Smooth muscle cell (in vitro differentiated cells): ENCODE measurements around the gene PEX10. TPM values are rescaled to one million over a fixed set of nuclear protein-coding genes. Genes with fewer than 3 reads are reported as not detected.

Experiments
- DNase-seq: peaks from one replicate; lab custom pipeline; 2025; ENCODE audit not compliant: unreplicated experiment; lab: John Stamatoyannopoulos, UW
- H2AFZ ChIP-seq: fragments of 200-600 bp; sonication (generic); 2 replicates; pipeline ENCODE4 v1.6.0; 2016; ENCODE audit warnings: antibody characterized with exemption, low read depth, mild to moderate bottlenecking
- H3F3A ChIP-seq: fragments of 200-600 bp; sonication (generic); 2 replicates; pipeline ENCODE4 v1.6.0; 2017; ENCODE audit warnings: antibody characterized with exemption, low read depth
- H3K27ac ChIP-seq: fragments of 200-600 bp; sonication (generic); 2 replicates; pipeline ENCODE4 v1.5.1; 2016; ENCODE audit warnings: low read depth, mild to moderate bottlenecking
- H3K27me3 ChIP-seq: fragments of 200-600 bp; sonication (generic); 2 replicates; pipeline ENCODE4 v1.6.1; 2016; ENCODE audit warnings: low read depth, mild to moderate bottlenecking
- H3K36me3 ChIP-seq: fragments of 200-600 bp; sonication (generic); 2 replicates; pipeline ENCODE4 v1.5.1; 2016; ENCODE audit warnings: low read depth
- H3K4me1 ChIP-seq: fragments of 200-600 bp; sonication (generic); 2 replicates; pipeline ENCODE4 v1.5.1; 2016; ENCODE audit warnings: low read depth
- H3K4me2 ChIP-seq: fragments of 200-600 bp; sonication (generic); 2 replicates; pipeline ENCODE4 v1.6.0; 2016; ENCODE audit warnings: mild to moderate bottlenecking
- H3K4me3 ChIP-seq: fragments of 200-600 bp; sonication (generic); 2 replicates; pipeline ENCODE4 v1.5.1; 2016; ENCODE audit warnings: mild to moderate bottlenecking
- H3K79me2 ChIP-seq: fragments of 200-600 bp; sonication (generic); 2 replicates; pipeline ENCODE4 v1.6.0; 2016; ENCODE audit warnings: low read depth, mild to moderate bottlenecking
- H3K9ac ChIP-seq: fragments of 200-600 bp; sonication (generic); 2 replicates; pipeline ENCODE4 v1.6.0; 2016; ENCODE audit warnings: low read depth
- H3K9me3 ChIP-seq: fragments of 200-600 bp; sonication (generic); replicated peaks from 2 replicates; pipeline ENCODE4 v1.5.1; 2016; ENCODE audit warnings: low read depth
- H4K20me1 ChIP-seq: fragments of 200-600 bp; sonication (generic); 2 replicates; pipeline ENCODE4 v1.6.0; 2016; ENCODE audit warnings: low read depth
- WGBS: methylation state at CpG from one replicate; pipeline ENCODE4 v1.1.7; 2016; ENCODE audit warnings: low lambda C conversion rate; 5-methylcytosine and 5-hydroxymethylcytosine counted together
- polyA plus RNA-seq: library from polyadenylated mRNA; unstranded; fragments of >200 nt; fragmentation: Nextera tagmentation; extraction: Ambion mirVana; gene quantifications from 2 replicates; pipeline ENCODE4 v1.2.1, GENCODE V29; 2016
- total RNA-seq: library from RNA; depleted of rRNA; stranded (reverse); fragments of >200 nt; gene quantifications from 2 replicates; pipeline ENCODE4 v1.2.3, GENCODE V29; 2014
- TF ChIP-seq, protein P1 (sequence below): fragments of 200-600 bp; sonication (generic); IDR thresholded peaks from 2 replicates; pipeline ENCODE4 v1.5.1; 2017; ENCODE audit warnings: borderline replicate concordance, mild to moderate bottlenecking, antibody characterized with exemption; ENCODE audit not compliant: insufficient read depth, poor library complexity, severe bottlenecking

Gene PEX10
- total and polyA plus RNA-seq, 2 experiments from 2014 or later: 14.0 to 20.3 TPM

DNA sequence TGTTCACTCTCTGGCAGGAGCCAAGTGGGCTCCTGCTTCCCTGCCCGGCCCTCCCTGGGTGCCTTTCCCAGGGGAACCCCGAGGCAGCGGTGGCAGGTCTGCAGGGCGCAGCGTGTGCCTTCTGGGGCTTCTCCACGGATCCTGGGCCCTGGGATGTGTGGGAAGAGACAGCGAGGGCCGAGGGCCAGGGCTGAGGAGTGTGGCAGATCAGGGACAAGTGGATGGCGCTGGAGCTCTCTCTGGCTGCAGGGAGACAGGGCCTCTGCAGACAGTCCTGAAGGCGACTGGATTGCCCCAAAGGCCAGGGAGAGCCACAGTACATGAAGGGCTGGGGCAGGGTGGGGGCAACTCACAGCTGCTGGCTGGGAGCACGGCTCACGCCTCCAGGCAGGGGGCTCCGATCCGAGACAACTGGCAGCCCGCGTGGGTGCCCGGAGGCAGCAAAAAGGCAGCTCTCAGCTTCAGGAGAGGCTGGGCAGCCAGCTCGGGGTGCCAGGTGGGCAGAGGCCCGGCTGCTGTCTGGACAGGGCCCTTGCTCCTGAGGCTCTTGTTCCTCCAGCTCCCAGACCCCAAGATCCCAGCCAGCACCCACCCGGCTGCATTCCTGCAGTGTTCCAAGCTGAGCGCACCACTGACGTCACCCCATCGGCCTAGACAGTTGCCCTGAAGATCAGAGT is 37.0 kb downstream of the PEX10 start:
- H2AFZ ChIP-seq: no peak overlapping the region
- WGBS: 94% methylated on average over 17 of the region's 23 CpGs
- no peaks in the 10 kb centered on the region for H3K36me3 ChIP-seq
- no peak overlapping the region for H3K9ac ChIP-seq
- no peaks in the 10 kb centered on the region for H3K79me2 ChIP-seq
- H3K4me1 ChIP-seq: no peaks in the 10 kb centered on the region
- no peak overlapping the region for H3K27ac ChIP-seq
- H3K4me3 ChIP-seq: no peak overlapping the region
- no peaks in the 10 kb centered on the region for H4K20me1 ChIP-seq
- H3F3A ChIP-seq: no peaks in the 10 kb centered on the region
- DNase-seq: no peak
- H3K4me2 ChIP-seq: no peak overlapping the region
- TF ChIP-seq, protein P1, sequence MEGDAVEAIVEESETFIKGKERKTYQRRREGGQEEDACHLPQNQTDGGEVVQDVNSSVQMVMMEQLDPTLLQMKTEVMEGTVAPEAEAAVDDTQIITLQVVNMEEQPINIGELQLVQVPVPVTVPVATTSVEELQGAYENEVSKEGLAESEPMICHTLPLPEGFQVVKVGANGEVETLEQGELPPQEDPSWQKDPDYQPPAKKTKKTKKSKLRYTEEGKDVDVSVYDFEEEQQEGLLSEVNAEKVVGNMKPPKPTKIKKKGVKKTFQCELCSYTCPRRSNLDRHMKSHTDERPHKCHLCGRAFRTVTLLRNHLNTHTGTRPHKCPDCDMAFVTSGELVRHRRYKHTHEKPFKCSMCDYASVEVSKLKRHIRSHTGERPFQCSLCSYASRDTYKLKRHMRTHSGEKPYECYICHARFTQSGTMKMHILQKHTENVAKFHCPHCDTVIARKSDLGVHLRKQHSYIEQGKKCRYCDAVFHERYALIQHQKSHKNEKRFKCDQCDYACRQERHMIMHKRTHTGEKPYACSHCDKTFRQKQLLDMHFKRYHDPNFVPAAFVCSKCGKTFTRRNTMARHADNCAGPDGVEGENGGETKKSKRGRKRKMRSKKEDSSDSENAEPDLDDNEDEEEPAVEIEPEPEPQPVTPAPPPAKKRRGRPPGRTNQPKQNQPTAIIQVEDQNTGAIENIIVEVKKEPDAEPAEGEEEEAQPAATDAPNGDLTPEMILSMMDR: no peak
- H3K27me3 ChIP-seq: no peaks in the 10 kb centered on the region
- H3K9me3 ChIP-seq: no peaks in the 10 kb centered on the region

DNA sequence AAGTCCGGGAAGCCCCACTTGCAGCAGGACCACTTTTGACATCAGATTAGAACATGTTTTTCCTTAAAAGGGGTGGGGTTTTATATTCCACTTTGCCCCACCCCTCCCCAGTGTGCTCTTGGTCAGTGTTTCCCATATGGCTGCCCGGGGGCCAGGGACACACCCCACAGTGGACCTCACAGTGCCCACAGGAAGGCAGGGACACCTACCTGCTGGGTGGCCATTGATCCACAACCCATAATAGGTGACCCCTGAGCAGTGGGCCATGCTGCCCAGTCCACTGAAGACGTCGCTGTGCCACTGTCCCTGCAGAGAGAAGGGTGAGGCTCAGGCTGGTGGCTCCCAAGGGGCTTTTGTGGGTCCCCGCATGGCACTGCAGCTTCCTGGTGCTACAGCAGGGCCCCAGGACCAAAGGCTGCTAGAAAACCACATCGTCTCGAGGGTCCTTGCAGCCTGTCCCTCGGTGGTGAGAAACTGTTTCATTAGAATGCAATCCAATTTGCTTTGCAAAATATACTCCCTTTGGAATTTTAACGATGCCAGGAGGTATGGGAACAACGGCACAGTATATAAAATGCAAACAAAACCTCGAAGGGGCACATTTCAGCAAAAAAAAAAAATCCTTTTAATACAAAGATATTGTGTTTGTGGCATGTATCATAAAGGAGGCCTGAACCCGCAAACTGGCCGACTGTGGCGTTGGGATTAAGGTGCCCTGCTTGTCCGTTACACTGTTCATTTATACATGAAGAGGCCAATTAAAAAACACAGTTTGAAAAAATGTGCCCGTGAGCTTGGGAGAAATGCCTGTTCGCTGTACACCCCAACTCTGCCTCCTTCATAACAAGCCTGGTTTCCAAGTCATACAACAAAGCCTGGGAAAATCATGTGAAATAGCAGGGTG is 37.9 kb downstream of the PEX10 start:
- Histone ChIP-seq H3K9ac (no peak overlapping the region), H4K20me1 (no peaks in the 10 kb centered on the region), H3K4me1 (no peaks in the 10 kb centered on the region), H3K4me2 (no peak overlapping the region), H3K36me3 (no peaks in the 10 kb centered on the region), H3K27ac (no peak overlapping the region), H3K4me3 (no peak overlapping the region), H3K9me3 (no peaks in the 10 kb centered on the region), H3K79me2 (no peaks in the 10 kb centered on the region), H3F3A (no peaks in the 10 kb centered on the region), H2AFZ (no peak overlapping the region), H3K27me3 (no peaks in the 10 kb centered on the region)
- 90% methylated on average over 17 of the region's 17 CpGs for WGBS
- DNase-seq: no peak
- TF ChIP-seq, protein P1: no peak

DNA sequence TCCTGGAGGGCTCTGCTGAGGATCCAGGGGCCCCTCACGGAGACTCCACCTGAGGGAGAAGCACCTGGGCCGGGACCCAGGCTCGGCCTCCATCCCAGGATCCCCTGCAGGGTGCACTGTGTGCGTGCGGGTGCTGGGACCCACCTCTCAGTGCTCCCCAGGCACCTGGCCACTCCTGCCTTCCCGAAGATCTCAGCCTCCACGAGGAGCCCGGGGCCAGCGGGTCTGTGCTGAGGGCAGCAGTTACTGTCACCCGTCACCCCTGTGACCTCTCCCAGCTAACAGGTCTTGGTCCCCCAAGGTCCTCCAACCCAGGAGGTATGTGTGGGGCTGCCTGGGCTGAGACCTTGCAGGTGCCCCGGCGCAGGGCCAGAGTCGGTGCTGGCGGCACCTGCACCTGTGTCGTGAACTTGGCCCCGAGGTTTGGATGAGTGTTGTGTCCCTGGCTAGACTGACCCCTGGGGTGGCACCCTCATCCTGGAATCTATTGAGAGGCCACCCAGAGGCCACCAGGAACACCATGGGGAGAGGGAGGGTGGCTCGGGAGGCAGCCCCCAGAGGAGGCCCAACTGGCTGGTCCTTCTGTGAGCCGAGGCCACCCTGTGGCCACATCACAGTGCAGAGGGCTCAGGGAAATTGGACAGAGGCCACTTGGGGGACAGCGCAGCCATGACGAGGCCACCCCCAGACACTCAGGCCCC is 38.7 kb downstream of the PEX10 start:
- no peak overlapping the region for H3K4me2 ChIP-seq
- no peaks in the 10 kb centered on the region for H4K20me1 ChIP-seq
- H3F3A ChIP-seq: no peaks in the 10 kb centered on the region
- H3K27ac ChIP-seq: no peak overlapping the region
- DNase-seq: no peak
- H3K9me3 ChIP-seq: no peaks in the 10 kb centered on the region
- H3K36me3 ChIP-seq: no peaks in the 10 kb centered on the region
- no peaks in the 10 kb centered on the region for H3K79me2 ChIP-seq
- no peak overlapping the region for H3K9ac ChIP-seq
- 94% methylated on average over 20 of the region's 20 CpGs for WGBS
- H3K4me3 ChIP-seq: no peak overlapping the region
- no peak overlapping the region for H2AFZ ChIP-seq
- H3K27me3 ChIP-seq: no peaks in the 10 kb centered on the region
- no peaks in the 10 kb centered on the region for H3K4me1 ChIP-seq
- TF ChIP-seq, protein P1: no peak
